HG03139 (cell line): ENCODE data around the gene PRCD.

Experiments
- ATAC-seq: cut with Tn5 transposase; IDR thresholded peaks from one replicate; pipeline ENCODE4 v1.9.1; 2021; ENCODE audit not compliant: unreplicated experiment

Gene PRCD

GRCh38 chr17:76593384-76593826, 53.6 kb downstream of the PRCD start:
- no peak for ATAC-seq

- ATAC-seq = no peak
These were observed 54.1 kb downstream of the PRCD start for GRCh38 chr17:76593959-76594358.

GRCh38 chr17:76594690-76595089, 54.8 kb downstream of the PRCD start:
- ATAC-seq = no peak
